ENCODE measurements around the gene VAV2. TPM values are rescaled to one million over a fixed set of nuclear protein-coding genes. Genes with fewer than 3 reads are reported as not detected.
A peak's percentile ranks its signal among the peaks of the same experiment; 100 is the strongest.

VAV2 gene
- total and polyA plus RNA-seq, 2 experiments from 2014 or later: 10.8 to 15.3 TPM

GRCh38 chr9:133775291-133775690, 216.8 kb downstream of the VAV2 start:
- Histone ChIP-seq H3K36me3 (peaks cover 5% of the 10 kb centered on the region), H3K9me3 (ENCODE audit: low read depth) (no peaks in the 10 kb centered on the region), H3K4me1 (ENCODE audit: low read depth) (no peaks in the 10 kb centered on the region), H3K27me3 (no peaks in the 10 kb centered on the region), H3K27ac (no peak overlapping the region), H3K4me3 (no peak overlapping the region)
- TF ChIP-seq CTCF (IDR thresholded peaks at IDR 0.05; ENCODE audit: low read depth, low read length): no peak
- no peak for DNase-seq (ENCODE audit: low read depth in 1 of 2, low spot score in 1 of 2)

GRCh38 chr9:133774799-133775198, 217.3 kb downstream of the VAV2 start:
- TF ChIP-seq CTCF (IDR thresholded peaks at IDR 0.05; ENCODE audit: low read depth, low read length): no peak
- Histone ChIP-seq H3K27ac (no peak overlapping the region), H3K4me3 (no peak overlapping the region), H3K27me3 (no peaks in the 10 kb centered on the region), H3K36me3 (peaks cover 5% of the 10 kb centered on the region), H3K4me1 (ENCODE audit: low read depth) (no peaks in the 10 kb centered on the region), H3K9me3 (ENCODE audit: low read depth) (no peaks in the 10 kb centered on the region)
- no peak for DNase-seq (ENCODE audit: low read depth in 1 of 2, low spot score in 1 of 2)

- H3K4me1 ChIP-seq (ENCODE audit: low read depth): no peaks in the 10 kb centered on the region
- peak in 1 of 2 donors; percentile 7 for DNase-seq (ENCODE audit: low read depth in 1 of 2, low spot score in 1 of 2)
- no peak overlapping the region for H3K27ac ChIP-seq
- H3K4me3 ChIP-seq: no peak overlapping the region
- H3K36me3 ChIP-seq: peaks cover 5% of the 10 kb centered on the region
- no peaks in the 10 kb centered on the region for H3K27me3 ChIP-seq
- TF ChIP-seq CTCF (IDR thresholded peaks at IDR 0.05; ENCODE audit: low read depth, low read length): no peak
- no peaks in the 10 kb centered on the region for H3K9me3 ChIP-seq (ENCODE audit: low read depth)
Measured at GRCh38 chr9:133773889-133774655, 218.1 kb downstream of the VAV2 start.

- peaks cover 5% of the 10 kb centered on the region for H3K36me3 ChIP-seq
- no peak for DNase-seq (ENCODE audit: low read depth in 1 of 2, low spot score in 1 of 2)
- no peak overlapping the region for H3K27ac ChIP-seq
Measured at GRCh38 chr9:133772581-133772980, 219.5 kb downstream of the VAV2 start.

More at GRCh38 chr9:133772581-133772980, 219.5 kb downstream of the VAV2 start:
- H3K27me3 ChIP-seq: no peaks in the 10 kb centered on the region
- H3K9me3 ChIP-seq (ENCODE audit: low read depth): no peaks in the 10 kb centered on the region
- no peak overlapping the region for H3K4me3 ChIP-seq
- H3K4me1 ChIP-seq (ENCODE audit: low read depth): no peaks in the 10 kb centered on the region
- TF ChIP-seq CTCF (IDR thresholded peaks at IDR 0.05; ENCODE audit: low read depth, low read length): no peak

All from cardiac muscle cell (in vitro differentiated cells and primary cell).